H1 (cell line): Measurements from ENCODE around the gene SLC7A8. TPM values are rescaled to one million over a fixed set of nuclear protein-coding genes. Genes with fewer than 3 reads are reported as not detected.
A peak's percentile ranks its signal among the peaks of the same experiment; 100 is the strongest.

Experiments
- ASH2L ChIP-seq: fragments of 200-600, 300-600 bp; sonication (generic); IDR thresholded peaks from one replicate; pipeline ENCODE4 v1.7.1; 2017; ENCODE audit warnings: low read length
- BACH1 ChIP-seq: IDR thresholded peaks from 2 replicates; pipeline ENCODE4 v1.6.1; 2012; ENCODE audit warnings: low read length, improper control_type of control experiment
- CHD1 ChIP-seq: IDR thresholded peaks from 2 replicates; pipeline ENCODE4 v1.6.1; 2012; ENCODE audit warnings: low read depth, low read length, improper control_type of control experiment
- CTCF ChIP-seq, 3 experiments: IDR thresholded peaks; 1 replicate in 2 of 3; 2 replicates in 1 of 3; pipeline versions ENCODE4 v1.5.1 to v1.6.1; 2011; ENCODE audit warnings: low read length in 3 of 3, mild to moderate bottlenecking in 3 of 3, inconsistent platforms in 2 of 3, low read depth in 1 of 3, moderate library complexity in 1 of 3; ENCODE audit not compliant: insufficient read depth in 1 of 3; ENCODE audit errors: control extremely low read depth in 1 of 3
- EGR1 ChIP-seq: IDR thresholded peaks from 2 replicates; pipeline ENCODE4 v1.6.1; 2011; ENCODE audit warnings: low read depth, low read length, borderline replicate concordance
- GTF2F1 ChIP-seq: IDR thresholded peaks from 2 replicates; pipeline ENCODE4 v1.6.1; 2012; ENCODE audit warnings: low read depth, low read length, improper control_type of control experiment, borderline replicate concordance
- KDM4A ChIP-seq: IDR thresholded peaks from one replicate; pipeline ENCODE4 v1.7.1; 2012; ENCODE audit warnings: low read depth, mild to moderate bottlenecking, moderate library complexity, low read length, inconsistent platforms; ENCODE audit not compliant: severe bottlenecking
- MAX ChIP-seq: IDR thresholded peaks from 2 replicates; pipeline ENCODE4 v1.6.1; 2012; ENCODE audit warnings: inconsistent platforms
- PHF8 ChIP-seq: fragments of 200-600 bp; sonication (generic); conservative IDR thresholded peaks from 2 replicates; pipeline ENCODE4 v1.7.1; 2012; ENCODE audit warnings: low read depth, mild to moderate bottlenecking, inconsistent platforms, low read length, moderate library complexity
- POLR2A ChIP-seq, 2 experiments: IDR thresholded peaks; 1 replicate in 1 of 2; 2 replicates in 1 of 2; pipeline ENCODE4 v1.6.1; 2011; ENCODE audit warnings: low read depth in 2 of 2, low read length in 2 of 2, mild to moderate bottlenecking in 2 of 2; ENCODE audit errors: control extremely low read depth in 1 of 2
- POU5F1 ChIP-seq: IDR thresholded peaks from 2 replicates; pipeline ENCODE4 v1.6.1; 2011; ENCODE audit warnings: low read depth, mild to moderate bottlenecking, low read length, moderate library complexity
- SIX5 ChIP-seq: IDR thresholded peaks from 2 replicates; pipeline ENCODE4 v1.6.1; 2011; ENCODE audit warnings: mild to moderate bottlenecking, low read depth, low read length
- SP1 ChIP-seq: IDR thresholded peaks from 2 replicates; pipeline ENCODE4 v1.6.1; 2011; ENCODE audit warnings: low read depth, low read length
- TEAD4 ChIP-seq: IDR thresholded peaks from 2 replicates; pipeline ENCODE4 v1.6.1; 2012; ENCODE audit warnings: low read depth, low read length, inconsistent platforms, mixed read lengths
- YY1 ChIP-seq: IDR thresholded peaks from 2 replicates; pipeline ENCODE4 v1.6.1; 2011; ENCODE audit warnings: low read depth, mild to moderate bottlenecking, low read length
- polyA plus RNA-seq, 7 experiments: library from polyadenylated mRNA; depleted of rRNA in 3 of 7; stranded (reverse) in 5 of 7; unstranded in 2 of 7; fragments of >200 nt in 5 of 7; fragments of 200-250 nt in 2 of 7; gene quantifications; 1 replicate in 5 of 7; 2 replicates in 1 of 7; 4 replicates in 1 of 7; pipeline versions ENCODE4 v1.2.1 to v1.2.3, GENCODE V29; 2011 to 2013; ENCODE audit warnings: missing spikeins in 2 of 7, mixed read lengths in 2 of 7
- total RNA-seq: library from RNA; stranded (reverse); fragmentation: NEBNext Ultra II Directional; extraction: Animal tissue kit (Norgen Biotek cat#: 25700); gene quantifications from 2 replicates; pipeline ENCODE4 v1.2.1, GENCODE V29; 2021
- TF ChIP-seq, protein P1 (sequence below): IDR thresholded peaks from 2 replicates; pipeline ENCODE4 v1.6.1; 2011; ENCODE audit warnings: low read depth, mild to moderate bottlenecking, low read length; ENCODE audit not compliant: insufficient read depth

Gene SLC7A8
- total and polyA plus RNA-seq, 2 of the 8 experiments (the other 6 are each of a cell fraction or from before 2014, with no cell fraction given) = 182 to 204 TPM

GRCh38 chr14:23094666-23095195, 88.7 kb downstream of the SLC7A8 start, which contains the start of gene ACIN1 (continued):
- no peak for TF ChIP-seq CTCF (IDR thresholded peaks at IDR 0.05; ENCODE audit: control extremely low read depth in 1 of 3, insufficient read depth in 1 of 3, low read depth in 1 of 3, low read length in 3 of 3)
- TF ChIP-seq, protein P1, sequence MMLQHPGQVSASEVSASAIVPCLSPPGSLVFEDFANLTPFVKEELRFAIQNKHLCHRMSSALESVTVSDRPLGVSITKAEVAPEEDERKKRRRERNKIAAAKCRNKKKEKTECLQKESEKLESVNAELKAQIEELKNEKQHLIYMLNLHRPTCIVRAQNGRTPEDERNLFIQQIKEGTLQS = no peak
- no peak for TF ChIP-seq POU5F1
- 0 out of 2 replicates have a peak, but pooled peaks have one; percentile 42 for TF ChIP-seq CHD1
- no peak for TF ChIP-seq TEAD4
- peak; percentile 74 to 92 for TF ChIP-seq POLR2A (IDR thresholded peaks at IDR 0.05; ENCODE audit: control extremely low read depth in 1 of 2, low read depth in 2 of 2, low read length in 2 of 2)
- peak; percentile 32; the same call in 1 of the 2 replicates for TF ChIP-seq MAX
- no peak for TF ChIP-seq BACH1
- peak; percentile 99 for TF ChIP-seq PHF8
- TF ChIP-seq KDM4A = peak; percentile 78
- no peak for TF ChIP-seq SIX5
- TF ChIP-seq SP1 = no peak
- TF ChIP-seq GTF2F1 = 0 out of 2 replicates have a peak, but pooled peaks have one; percentile 11
- TF ChIP-seq YY1 = peak; percentile 96
- no peak for TF ChIP-seq EGR1
- TF ChIP-seq ASH2L = peak; percentile 90
